Measurements from ENCODE around the gene INPP5E.

INPP5E gene

DNA sequence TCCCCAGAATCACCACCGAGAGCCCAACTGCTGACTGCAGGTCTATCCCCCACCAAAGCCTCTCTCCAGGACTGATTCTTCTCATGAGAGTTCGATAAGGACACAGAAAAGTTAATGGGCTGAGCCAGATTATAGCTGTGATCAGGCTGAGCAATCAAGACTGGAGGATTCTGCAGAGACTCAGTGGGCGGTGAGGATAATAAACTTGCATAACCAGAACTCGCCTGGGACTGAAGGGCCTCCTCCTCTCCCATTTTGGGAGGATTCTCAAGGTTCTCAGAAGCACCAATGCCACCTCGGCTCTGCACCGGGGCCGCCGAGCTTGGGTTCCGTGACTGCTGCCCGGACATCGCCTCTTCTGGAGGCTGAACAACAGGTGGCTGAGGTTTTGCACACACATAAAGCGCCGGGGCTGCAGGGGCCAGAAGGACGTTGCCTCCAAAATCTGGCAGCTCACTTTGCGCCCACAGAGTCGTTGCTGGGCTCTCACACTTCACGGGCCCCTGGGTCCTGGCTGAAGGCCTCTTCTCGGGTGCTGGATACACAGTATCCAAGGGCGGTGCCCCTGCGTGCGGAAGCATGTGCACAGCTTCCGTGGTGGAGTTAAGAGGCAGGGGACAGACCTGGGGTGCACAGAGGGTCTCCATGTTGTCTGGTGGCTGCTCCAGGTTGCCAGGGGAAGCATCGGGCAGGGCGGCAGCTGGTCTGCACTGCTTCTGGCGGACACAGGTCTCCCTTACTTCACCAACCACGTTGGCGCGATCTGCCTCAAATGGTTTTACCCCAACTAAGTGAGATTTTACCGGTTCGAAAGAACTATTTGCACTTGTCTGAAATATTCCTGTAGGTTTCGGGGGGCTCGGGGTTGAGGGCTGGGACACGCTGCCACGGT, 35.6 kb upstream of the INPP5E start:
- H3F3A ChIP-seq (ENCODE audit: insufficient read depth, low read length) = no peaks in the 10 kb centered on the region
- no peak overlapping the region for H3K4me2 ChIP-seq (ENCODE audit: low read depth, low read length)
- peaks cover 13% of the 10 kb centered on the region; the same call in 1 of the 2 replicates for H3K36me3 ChIP-seq (replicated peaks; ENCODE audit: insufficient read depth, low read length)
- H3K27ac ChIP-seq (ENCODE audit: low read length) = no peak overlapping the region
- peaks cover 97% of the 10 kb centered on the region for H3K79me2 ChIP-seq (ENCODE audit: low read length)
- no peak overlapping the region for H2AFZ ChIP-seq (ENCODE audit: low read length)
- no peak for TF ChIP-seq CTCF (IDR thresholded peaks at IDR 0.05; ENCODE audit: low read length)
- no peak for TF ChIP-seq EZH2phosphoT487 (IDR thresholded peaks at IDR 0.05; ENCODE audit: low read length)
- no peak for TF ChIP-seq EZH2 (optimal IDR thresholded peaks at IDR 0.05; ENCODE audit: low read depth, low read length)
- H3K9me2 ChIP-seq (replicated peaks; ENCODE audit: insufficient read depth, low read length) = no peaks in the 10 kb centered on the region
- no peak for DNase-seq
- no peak overlapping the region for H3K4me3 ChIP-seq (ENCODE audit: low read length)
- H3K9me3 ChIP-seq (replicated peaks; ENCODE audit: insufficient read depth, low read length) = no peaks in the 10 kb centered on the region
- peaks cover 18% of the 10 kb centered on the region for H4K20me1 ChIP-seq (ENCODE audit: insufficient read depth, low read length)
- no peaks in the 10 kb centered on the region for H3K27me3 ChIP-seq (replicated peaks; ENCODE audit: insufficient read depth, low read length)
- H3K4me1 ChIP-seq (ENCODE audit: low read length) = no peaks in the 10 kb centered on the region
- H3K9ac ChIP-seq (ENCODE audit: low read length) = no peak overlapping the region

DNA sequence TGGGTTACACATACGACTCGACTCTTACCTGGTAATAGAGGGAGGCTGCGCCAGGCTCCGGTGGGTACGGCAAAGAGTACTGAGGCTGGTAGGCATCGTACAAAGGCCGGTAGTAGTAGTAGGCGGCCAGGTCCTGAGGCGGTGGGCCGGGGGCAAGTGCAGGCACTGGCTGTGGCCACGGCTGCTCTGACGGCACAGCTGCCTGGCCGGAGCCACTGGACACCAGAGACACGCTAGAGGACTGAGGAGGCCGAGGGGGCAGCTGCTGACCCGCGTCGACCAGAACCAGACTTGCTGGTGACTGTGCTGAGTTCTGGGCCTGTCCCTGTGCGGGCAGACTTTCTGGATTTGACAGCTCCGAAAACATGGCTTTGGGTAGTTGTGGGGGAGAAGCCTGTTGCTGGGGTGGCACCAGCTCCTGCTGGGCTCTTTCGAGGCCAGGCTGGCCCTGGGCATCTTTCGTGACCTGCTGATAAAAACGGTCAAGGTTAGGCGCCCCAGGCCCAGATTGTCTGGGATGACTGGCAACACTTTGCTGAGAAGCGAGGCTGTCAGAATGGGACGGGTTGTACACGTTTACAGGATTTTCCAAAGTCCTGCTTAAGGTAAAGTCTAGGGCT, 34.5 kb upstream of the INPP5E start:
- no peak for DNase-seq
- peaks cover 13% of the 10 kb centered on the region; the same call in 1 of the 2 replicates for H3K36me3 ChIP-seq (replicated peaks; ENCODE audit: insufficient read depth, low read length)
- no peak overlapping the region for H3K27ac ChIP-seq (ENCODE audit: low read length)
- no peak overlapping the region for H3K4me2 ChIP-seq (ENCODE audit: low read depth, low read length)
- no peak for TF ChIP-seq EZH2 (optimal IDR thresholded peaks at IDR 0.05; ENCODE audit: low read depth, low read length)
- no peak for TF ChIP-seq CTCF (IDR thresholded peaks at IDR 0.05; ENCODE audit: low read length)
- peaks cover 17% of the 10 kb centered on the region for H4K20me1 ChIP-seq (ENCODE audit: insufficient read depth, low read length)
- H3K9ac ChIP-seq (ENCODE audit: low read length) = no peak overlapping the region
- no peaks in the 10 kb centered on the region for H3K4me1 ChIP-seq (ENCODE audit: low read length)
- H3F3A ChIP-seq (ENCODE audit: insufficient read depth, low read length) = no peaks in the 10 kb centered on the region
- H3K9me3 ChIP-seq (replicated peaks; ENCODE audit: insufficient read depth, low read length) = no peaks in the 10 kb centered on the region
- no peak overlapping the region for H2AFZ ChIP-seq (ENCODE audit: low read length)
- H3K9me2 ChIP-seq (replicated peaks; ENCODE audit: insufficient read depth, low read length) = no peaks in the 10 kb centered on the region
- H3K27me3 ChIP-seq (replicated peaks; ENCODE audit: insufficient read depth, low read length) = no peaks in the 10 kb centered on the region
- no peak overlapping the region for H3K4me3 ChIP-seq (ENCODE audit: low read length)
- H3K79me2 ChIP-seq (ENCODE audit: low read length) = peaks cover 96% of the 10 kb centered on the region

GRCh38 chr9:136473354-136473721, 33.7 kb upstream of the INPP5E start:
- Histone ChIP-seq H3K79me2 (ENCODE audit: low read length) (peaks cover 92% of the 10 kb centered on the region), H3K36me3 (replicated peaks; ENCODE audit: insufficient read depth, low read length) (peaks cover 13% of the 10 kb centered on the region; the same call in 1 of the 2 replicates), H3K27me3 (replicated peaks; ENCODE audit: insufficient read depth, low read length) (no peaks in the 10 kb centered on the region), H3F3A (ENCODE audit: insufficient read depth, low read length) (no peaks in the 10 kb centered on the region), H3K4me2 (ENCODE audit: low read depth, low read length) (no peak overlapping the region), H3K9me3 (replicated peaks; ENCODE audit: insufficient read depth, low read length) (no peaks in the 10 kb centered on the region), H3K4me1 (ENCODE audit: low read length) (no peaks in the 10 kb centered on the region), H3K27ac (ENCODE audit: low read length) (no peak overlapping the region), H2AFZ (ENCODE audit: low read length) (no peak overlapping the region), H4K20me1 (ENCODE audit: insufficient read depth, low read length) (peaks cover 9% of the 10 kb centered on the region), H3K4me3 (ENCODE audit: low read length) (no peak overlapping the region), H3K9ac (ENCODE audit: low read length) (no peak overlapping the region), H3K9me2 (replicated peaks; ENCODE audit: insufficient read depth, low read length) (no peaks in the 10 kb centered on the region)
- DNase-seq = no peak
- no peak for TF ChIP-seq CTCF (IDR thresholded peaks at IDR 0.05; ENCODE audit: low read length)
- TF ChIP-seq EZH2phosphoT487 (IDR thresholded peaks at IDR 0.05; ENCODE audit: low read length) = no peak
- no peak for TF ChIP-seq EZH2 (optimal IDR thresholded peaks at IDR 0.05; ENCODE audit: low read depth, low read length)

All from MM.1S (cell line).